Right lobe of liver (tissue), 4 donors: Measurements from ENCODE around the gene GCG.

Experiments
- CTCF ChIP-seq, 4 donors: fragments of 200-600 bp in 3 of 4; fragments of 450-650 bp in 1 of 4; IDR thresholded peaks; one replicate each; pipeline versions ENCODE4 v1.5.1 to v1.8.0; 2016 to 2022; ENCODE audit warnings: antibody characterized with exemption in 4 of 4, mild to moderate bottlenecking in 2 of 4
- POLR2A ChIP-seq: fragments of 450-650 bp; IDR thresholded peaks from one replicate; pipeline ENCODE4 v1.6.1; 2017; ENCODE audit warnings: antibody characterized with exemption, mild to moderate bottlenecking
- donor health status: DM: no; HTN: no; CAD: no.
- donor health status: DM: no; HTN: no; CAD: no.
- donor health status: DM: no; HTN: yes; CAD: no.

- TF ChIP-seq CTCF (IDR thresholded peaks at IDR 0.05) = no peak
- no peak for TF ChIP-seq POLR2A
Measured at GRCh38 chr2:162138310-162138709, 13.7 kb downstream of the GCG start.
